ENCODE results near the gene GLDC. TPM values are rescaled to one million over a fixed set of nuclear protein-coding genes. Genes with fewer than 3 reads are reported as not detected.

The GLDC gene
- total and polyA plus RNA-seq, 4 donors, result 0.10 to 1.5 (median 0.74) TPM

- Histone ChIP-seq H3K9me3 (ENCODE audit: control insufficient read depth in 4 of 4, insufficient read depth in 3 of 4, low read length in 3 of 4) (no peaks in the 10 kb centered on the region), H3K27me3 (ENCODE audit: control insufficient read depth in 3 of 3, insufficient read depth in 3 of 3, low read length in 2 of 3) (no peaks in the 10 kb centered on the region), H3K4me3 (no peak overlapping the region), H3K9ac (ENCODE audit: insufficient read depth in 1 of 2, low read length in 2 of 2) (no peak overlapping the region), H3K27ac (ENCODE audit: low read depth in 1 of 2, low read length in 1 of 2) (no peak overlapping the region), H3K4me1 (ENCODE audit: control insufficient read depth in 5 of 5, insufficient read depth in 5 of 5, low read length in 5 of 5) (peaks cover 0 to 9% (median 0%) of the 10 kb centered on the region in 5 donors), H3K36me3 (ENCODE audit: control insufficient read depth in 4 of 4, insufficient read depth in 4 of 4, low read length in 4 of 4) (peaks cover 23 to 59% (median 31%) of the 10 kb centered on the region in 4 donors)
- DNase-seq, result no peak
- WGBS, 2 donors, result 72 to 88% methylated on average over 2 of the region's 2 CpGs
- TF ChIP-seq, protein P1, sequence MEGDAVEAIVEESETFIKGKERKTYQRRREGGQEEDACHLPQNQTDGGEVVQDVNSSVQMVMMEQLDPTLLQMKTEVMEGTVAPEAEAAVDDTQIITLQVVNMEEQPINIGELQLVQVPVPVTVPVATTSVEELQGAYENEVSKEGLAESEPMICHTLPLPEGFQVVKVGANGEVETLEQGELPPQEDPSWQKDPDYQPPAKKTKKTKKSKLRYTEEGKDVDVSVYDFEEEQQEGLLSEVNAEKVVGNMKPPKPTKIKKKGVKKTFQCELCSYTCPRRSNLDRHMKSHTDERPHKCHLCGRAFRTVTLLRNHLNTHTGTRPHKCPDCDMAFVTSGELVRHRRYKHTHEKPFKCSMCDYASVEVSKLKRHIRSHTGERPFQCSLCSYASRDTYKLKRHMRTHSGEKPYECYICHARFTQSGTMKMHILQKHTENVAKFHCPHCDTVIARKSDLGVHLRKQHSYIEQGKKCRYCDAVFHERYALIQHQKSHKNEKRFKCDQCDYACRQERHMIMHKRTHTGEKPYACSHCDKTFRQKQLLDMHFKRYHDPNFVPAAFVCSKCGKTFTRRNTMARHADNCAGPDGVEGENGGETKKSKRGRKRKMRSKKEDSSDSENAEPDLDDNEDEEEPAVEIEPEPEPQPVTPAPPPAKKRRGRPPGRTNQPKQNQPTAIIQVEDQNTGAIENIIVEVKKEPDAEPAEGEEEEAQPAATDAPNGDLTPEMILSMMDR (IDR thresholded peaks at IDR 0.05; ENCODE audit: control extremely low read depth, extremely low read depth), result no peak
- ATAC-seq (ENCODE audit: insufficient read depth, low FRiP score), result no peak
Measured at GRCh38 chr9:6501526-6502210, 143.9 kb downstream of the GLDC start.

DNA sequence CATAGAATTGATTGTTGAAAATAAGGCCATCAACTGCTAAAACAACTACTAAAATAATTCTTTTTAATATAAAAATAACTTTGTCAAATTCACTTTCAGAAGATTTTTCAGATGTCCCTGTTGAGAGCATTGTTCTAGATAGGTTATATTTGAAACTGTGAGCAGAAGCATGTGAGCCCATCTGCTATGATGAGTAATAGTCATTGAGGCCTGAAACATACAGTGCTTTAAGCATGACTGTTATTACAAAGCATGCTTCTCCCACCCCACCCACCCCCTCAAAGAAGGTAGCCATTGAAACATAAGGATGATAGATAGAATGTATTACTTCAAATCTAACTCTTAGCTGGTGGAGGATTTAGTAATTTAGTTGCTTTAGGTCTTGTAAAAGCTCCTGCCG is 146.5 kb downstream of the GLDC start:
- Histone ChIP-seq H3K27ac (ENCODE audit: low read depth in 1 of 2, low read length in 1 of 2) (no peak overlapping the region), H3K9ac (ENCODE audit: insufficient read depth in 1 of 2, low read length in 2 of 2) (no peak overlapping the region), H3K4me3 (no peak overlapping the region), H3K36me3 (ENCODE audit: control insufficient read depth in 4 of 4, insufficient read depth in 4 of 4, low read length in 4 of 4) (peaks cover 19 to 41% (median 22%) of the 10 kb centered on the region in 4 donors), H3K9me3 (ENCODE audit: control insufficient read depth in 4 of 4, insufficient read depth in 3 of 4, low read length in 3 of 4) (no peaks in the 10 kb centered on the region), H3K27me3 (ENCODE audit: control insufficient read depth in 3 of 3, insufficient read depth in 3 of 3, low read length in 2 of 3) (no peaks in the 10 kb centered on the region), H3K4me1 (ENCODE audit: control insufficient read depth in 5 of 5, insufficient read depth in 5 of 5, low read length in 5 of 5) (peaks cover 0 to 9% (median 0%) of the 10 kb centered on the region in 5 donors)
- ATAC-seq (ENCODE audit: insufficient read depth, low FRiP score) (no peak), DNase-seq (no peak)
- TF ChIP-seq, protein P1 (IDR thresholded peaks at IDR 0.05; ENCODE audit: control extremely low read depth, extremely low read depth), result no peak
- WGBS, 2 donors, result 93 to 100% methylated on average over 1 of the region's 1 CpG

- Histone ChIP-seq H3K9me3 (ENCODE audit: control insufficient read depth in 4 of 4, insufficient read depth in 3 of 4, low read length in 3 of 4) (no peaks in the 10 kb centered on the region), H3K27me3 (ENCODE audit: control insufficient read depth in 3 of 3, insufficient read depth in 3 of 3, low read length in 2 of 3) (no peaks in the 10 kb centered on the region), H3K4me3 (no peak overlapping the region), H3K36me3 (ENCODE audit: control insufficient read depth in 4 of 4, insufficient read depth in 4 of 4, low read length in 4 of 4) (peaks cover 8 to 30% (median 15%) of the 10 kb centered on the region in 4 donors), H3K27ac (ENCODE audit: low read depth in 1 of 2, low read length in 1 of 2) (no peak overlapping the region), H3K9ac (ENCODE audit: insufficient read depth in 1 of 2, low read length in 2 of 2) (no peak overlapping the region), H3K4me1 (ENCODE audit: control insufficient read depth in 5 of 5, insufficient read depth in 5 of 5, low read length in 5 of 5) (peaks cover 0 to 3% (median 0%) of the 10 kb centered on the region in 5 donors)
- DNase-seq (no peak), ATAC-seq (ENCODE audit: insufficient read depth, low FRiP score) (no peak)
- TF ChIP-seq, protein P1 (IDR thresholded peaks at IDR 0.05; ENCODE audit: control extremely low read depth, extremely low read depth), result no peak
- 87 to 96% methylated on average over 1 of the region's 1 CpG for WGBS, 2 donors
Measured at GRCh38 chr9:6495466-6495865, 150.1 kb downstream of the GLDC start.
